ENCODE data around the gene TMBIM6. TPM values are rescaled to one million over a fixed set of nuclear protein-coding genes. Genes with fewer than 3 reads are reported as not detected.
A peak's percentile ranks its signal among the peaks of the same experiment; 100 is the strongest.
"Not testable (repeated sequence)": the region's sequence is repeated elsewhere in the genome, so short reads cannot be mapped to it uniquely, and the experiment has no call there.

The TMBIM6 gene
- polyA plus RNA-seq, 3 donors: 714 to 750 (median 741) TPM

DNA sequence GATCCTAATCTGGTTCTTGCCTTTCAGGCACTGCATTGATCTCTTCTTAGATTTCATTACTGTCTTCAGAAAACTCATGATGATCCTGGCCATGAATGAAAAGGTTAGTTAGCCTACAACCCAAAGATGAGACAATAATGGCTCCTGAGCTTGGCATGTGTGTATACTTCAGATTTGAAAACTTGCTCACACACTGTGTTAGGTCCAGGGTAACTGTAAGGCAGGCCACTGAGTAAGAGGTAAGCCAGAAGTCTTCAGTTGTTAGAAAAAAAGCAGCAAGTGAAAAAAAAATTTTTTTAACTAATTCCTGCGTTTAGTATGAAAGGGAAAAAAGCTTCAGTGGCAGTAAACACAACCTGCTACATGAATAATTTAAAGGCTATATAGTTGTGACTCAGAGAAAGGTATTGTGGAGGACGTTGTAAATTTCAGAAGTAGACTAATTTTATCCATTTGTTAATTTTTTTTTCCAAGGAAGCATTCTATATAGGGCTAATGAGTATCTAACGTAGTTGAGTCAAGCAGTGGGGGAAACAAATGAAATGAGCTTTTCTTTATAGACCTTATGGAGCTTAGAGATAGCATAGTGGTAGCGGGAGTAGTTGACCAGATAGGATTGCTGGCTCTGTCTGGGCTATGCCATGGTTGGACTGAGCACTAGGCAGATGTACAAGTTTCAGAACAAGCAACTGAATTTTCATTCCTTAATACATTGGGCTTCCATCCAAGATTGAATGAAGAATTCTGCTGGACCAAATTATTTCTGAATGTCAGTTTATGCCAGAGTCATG is 20.5 kb downstream of the TMBIM6 start:
- DNase-seq: no peak

DNA sequence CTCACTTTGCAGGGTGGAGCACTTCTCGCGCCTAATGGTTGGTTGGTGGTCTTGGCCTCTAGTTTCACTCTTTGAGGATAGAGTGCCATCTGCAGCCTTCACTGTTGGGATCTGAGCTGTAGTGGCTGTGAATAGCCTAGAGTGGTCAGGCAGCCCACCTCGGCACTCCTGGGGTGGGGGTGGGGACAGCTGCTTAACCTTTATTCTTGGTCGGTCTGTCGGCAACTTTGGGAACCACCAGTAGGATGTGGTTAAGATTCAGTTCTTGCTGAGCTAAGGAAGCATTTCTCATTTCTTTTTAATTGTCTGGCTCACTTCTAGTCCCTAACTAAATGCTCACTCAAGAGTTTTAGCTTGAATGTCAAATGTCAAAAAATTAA is 21.1 kb downstream of the TMBIM6 start:
- no peak for DNase-seq

GRCh38 chr12:49763006-49763591 is 21.7 kb downstream of the TMBIM6 start:
- peak; percentile 31 for DNase-seq

- no peak for DNase-seq
Measured at GRCh38 chr12:49764126-49764525, 22.8 kb downstream of the TMBIM6 start.

- DNase-seq: no peak
Measured at GRCh38 chr12:49766115-49766455, 24.7 kb downstream of the TMBIM6 start.

DNA sequence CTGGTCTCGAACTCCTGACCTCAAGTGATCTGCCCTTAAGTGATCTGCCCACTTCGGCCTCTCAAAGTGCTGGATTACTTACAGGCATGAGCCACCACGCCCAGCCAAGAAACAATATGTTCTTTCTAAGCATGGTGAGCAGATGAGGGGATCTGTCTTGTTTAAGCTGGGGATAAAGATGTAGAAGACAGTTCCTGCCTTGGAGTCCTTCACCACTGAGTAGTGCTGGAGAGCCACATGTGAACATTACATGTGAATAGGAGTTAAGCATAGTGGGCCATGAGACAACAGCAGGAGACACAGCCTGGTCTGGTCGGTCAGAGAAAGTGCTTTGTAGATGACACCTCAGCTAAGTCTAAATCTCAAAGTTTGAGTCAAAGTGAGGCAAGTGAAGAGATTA is 26.0 kb downstream of the TMBIM6 start:
- no peak for DNase-seq

GRCh38 chr12:49773102-49773501 is 31.7 kb downstream of the TMBIM6 start:
- DNase-seq: not testable (repeated sequence)

DNA sequence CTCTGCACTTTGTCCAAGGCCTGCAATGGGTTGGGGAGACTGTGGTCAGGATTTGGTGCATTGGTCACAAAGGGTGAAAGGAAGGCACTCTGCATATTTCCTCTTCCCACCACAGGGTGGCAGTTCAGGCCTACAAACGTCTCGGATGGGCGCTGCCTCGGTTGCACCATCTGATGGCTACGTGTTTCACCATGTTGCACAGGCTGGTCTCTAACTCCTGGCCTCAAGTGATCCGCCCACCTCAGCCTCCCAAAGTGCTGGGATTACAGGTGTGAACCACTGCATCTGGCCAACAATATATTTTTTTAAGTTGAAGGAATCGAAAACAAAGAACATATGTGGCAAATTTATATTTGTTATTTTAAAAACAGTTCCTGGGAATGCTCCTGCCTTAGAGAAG is 35.1 kb downstream of the TMBIM6 start:
- DNase-seq: peak; percentile 48

GRCh38 chr12:49776858-49777257 is 35.5 kb downstream of the TMBIM6 start:
- DNase-seq: no peak

- DNase-seq: no peak
Measured at GRCh38 chr12:49777341-49777740, 36.0 kb downstream of the TMBIM6 start.

- DNase-seq: peak; percentile 23
Measured at GRCh38 chr12:49777800-49778748, 36.7 kb downstream of the TMBIM6 start.

GRCh38 chr12:49779581-49779980 is 38.2 kb downstream of the TMBIM6 start:
- no peak for DNase-seq

- not testable (repeated sequence) for DNase-seq
Measured at GRCh38 chr12:49780914-49781313, 39.6 kb downstream of the TMBIM6 start.

GRCh38 chr12:49783917-49784676 is 42.7 kb downstream of the TMBIM6 start:
- peak; percentile 69 for DNase-seq

- no peak for DNase-seq
Measured at GRCh38 chr12:49784756-49785409, 43.5 kb downstream of the TMBIM6 start.

- DNase-seq: no peak
Measured at GRCh38 chr12:49787672-49788071, 46.3 kb downstream of the TMBIM6 start.

GRCh38 chr12:49789992-49790391 is 48.6 kb downstream of the TMBIM6 start:
- DNase-seq: peak; percentile 62

- DNase-seq: no peak
Measured at GRCh38 chr12:49790741-49791555, 49.6 kb downstream of the TMBIM6 start.

DNA sequence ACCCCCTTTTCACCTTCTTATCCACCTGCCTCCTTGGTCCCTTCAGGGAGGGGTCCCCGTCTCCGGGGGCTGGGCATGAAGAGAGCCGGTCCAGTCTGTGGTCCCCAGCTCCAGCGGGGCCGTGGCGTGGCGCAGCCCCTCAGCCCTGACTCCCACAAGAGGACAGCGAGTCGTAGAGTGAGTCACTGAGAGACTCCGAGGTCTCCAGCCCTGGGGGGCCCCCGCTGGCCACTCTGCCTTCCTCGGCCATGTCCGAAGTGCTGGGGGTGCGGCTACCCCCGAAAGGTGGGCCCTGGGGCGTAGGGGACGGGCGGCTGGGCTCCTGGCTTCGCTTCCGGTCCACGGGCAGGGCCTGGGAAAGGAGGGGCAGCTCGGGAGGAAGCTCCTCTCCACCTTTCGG is 50.3 kb downstream of the TMBIM6 start:
- DNase-seq: no peak

Measured in renal pelvis (tissue), 4 donors.